NCI-H1048 (cell line): Measurements from ENCODE around the gene SLC22A16.

Experiments used
- DNase-seq: peaks from one replicate; lab custom pipeline; 2025; lab: John Stamatoyannopoulos, UW

The SLC22A16 gene

DNA sequence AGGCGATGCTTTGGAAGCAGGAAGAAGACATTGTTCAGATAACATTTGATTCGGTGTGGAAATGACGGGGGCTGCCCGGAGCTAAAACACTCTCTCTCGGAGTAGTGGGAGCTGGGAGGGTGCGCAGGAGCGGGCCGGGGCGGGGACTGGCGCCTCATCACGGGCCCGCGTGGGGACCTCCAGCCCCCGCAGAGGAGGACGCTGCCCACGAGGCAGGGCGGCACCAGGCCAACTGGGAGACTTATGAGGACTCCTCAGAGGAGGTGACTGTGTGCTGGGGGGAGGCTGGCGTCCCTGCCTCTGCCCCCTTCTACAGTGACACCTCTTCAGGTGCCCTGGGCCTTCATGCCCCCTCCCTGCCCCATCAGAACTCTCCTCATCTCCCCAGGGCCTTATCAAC lies 76.2 kb downstream of the SLC22A16 start:
- no peak for DNase-seq

GRCh38 chr6:110399219-110400071 lies 77.0 kb downstream of the SLC22A16 start:
- no peak for DNase-seq

DNA sequence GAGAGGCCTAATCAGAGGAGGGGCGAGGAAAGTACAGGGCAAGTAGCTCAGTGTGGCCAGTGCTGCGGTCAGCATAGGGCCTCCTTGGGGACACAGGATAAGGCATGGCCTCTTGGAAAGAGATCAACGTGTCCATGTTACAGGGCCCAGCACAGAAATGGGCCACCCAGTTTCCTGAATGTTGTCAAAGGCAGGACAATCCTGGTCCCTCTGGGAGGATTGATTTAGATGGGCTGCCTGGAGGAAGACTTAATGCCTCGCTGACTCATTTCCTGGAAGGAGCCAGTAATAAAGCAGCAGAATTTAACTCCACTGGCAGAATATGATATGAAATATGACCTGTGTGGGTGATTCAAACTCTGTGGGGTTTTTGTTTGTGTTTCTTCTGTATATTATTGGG lies 77.6 kb downstream of the SLC22A16 start:
- DNase-seq = no peak

- no peak for DNase-seq
Measured at GRCh38 chr6:110395221-110395620, 81.2 kb downstream of the SLC22A16 start.

GRCh38 chr6:110394409-110394808 lies 82.0 kb downstream of the SLC22A16 start:
- DNase-seq = no peak

DNA sequence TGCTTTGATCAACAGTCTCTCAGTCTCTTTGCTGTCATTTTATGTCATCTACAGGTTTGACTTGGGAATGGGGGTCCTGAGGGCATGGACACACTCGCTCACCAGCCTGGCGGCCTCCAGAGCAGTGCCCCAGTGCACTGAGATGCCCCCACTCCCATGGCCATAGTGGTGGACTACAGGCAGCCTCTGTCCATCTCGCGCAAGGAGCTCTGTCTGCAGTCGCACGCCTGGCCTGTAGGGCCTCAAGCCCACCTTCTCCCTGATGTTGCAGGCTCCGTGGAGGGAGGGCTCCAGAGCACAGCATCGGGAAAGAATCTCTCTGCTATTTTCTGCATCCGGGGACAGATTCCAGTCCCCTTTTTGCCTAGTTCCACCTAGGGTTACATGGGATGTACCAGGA lies 83.7 kb downstream of the SLC22A16 start:
- DNase-seq = no peak

DNA sequence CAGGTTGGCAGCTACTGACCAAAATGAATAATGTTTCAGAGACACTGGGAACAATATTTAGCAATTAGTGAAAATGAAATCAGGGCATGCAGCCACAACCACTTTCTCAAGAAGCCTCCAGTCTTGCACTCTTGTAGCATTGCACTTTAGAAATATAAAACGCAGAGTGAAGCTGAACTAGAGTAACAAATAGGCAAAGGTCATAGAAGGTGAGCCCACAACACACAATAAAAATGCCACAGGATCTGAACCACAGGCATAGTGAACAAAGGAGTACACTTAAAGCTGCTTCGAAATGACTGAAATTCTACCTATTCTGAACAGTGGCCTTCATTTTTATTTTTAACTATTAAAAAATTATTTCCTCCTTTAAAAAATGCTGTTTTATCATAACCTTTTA lies 86.0 kb downstream of the SLC22A16 start:
- no peak for DNase-seq

DNA sequence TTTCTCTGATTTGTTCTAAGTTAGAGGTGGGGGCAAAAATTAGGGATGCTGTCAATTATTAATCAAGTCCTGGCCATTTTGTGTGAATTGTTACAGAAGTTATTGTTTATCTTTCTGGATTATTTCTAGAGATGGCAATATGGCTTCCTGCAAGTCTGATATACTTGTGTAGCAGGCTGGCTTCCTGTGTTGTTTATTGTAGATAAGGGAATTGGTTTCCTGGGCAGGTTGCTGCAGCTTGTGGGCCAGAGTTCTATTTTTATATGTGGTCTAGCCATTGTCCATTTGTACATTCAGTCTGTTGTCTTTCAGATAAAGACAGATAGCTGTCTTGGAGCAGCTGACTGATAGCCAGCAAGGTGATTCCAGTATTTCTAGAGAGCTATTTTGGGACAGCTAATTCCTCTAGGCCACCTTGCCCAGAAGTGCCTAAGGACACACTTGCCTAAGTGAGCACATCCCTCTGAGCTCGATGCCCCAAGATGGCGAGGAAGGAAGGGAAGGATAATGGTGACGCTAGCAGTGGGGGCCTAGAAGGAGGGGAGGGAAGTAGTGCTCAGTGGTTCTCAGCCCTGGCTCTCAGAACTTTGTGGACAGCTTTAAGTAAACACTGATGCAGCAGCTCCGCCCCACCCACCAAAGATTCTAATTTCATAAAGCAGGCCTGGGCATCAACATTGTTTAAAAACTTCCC lies 86.6 kb downstream of the SLC22A16 start:
- no peak for DNase-seq

GRCh38 chr6:110387986-110388385 lies 88.4 kb downstream of the SLC22A16 start:
- DNase-seq = no peak

GRCh38 chr6:110385458-110385863 lies 91.0 kb downstream of the SLC22A16 start:
- no peak for DNase-seq

- DNase-seq = no peak
Measured at GRCh38 chr6:110378552-110378951, 97.9 kb downstream of the SLC22A16 start.
